K562 (cell line): Measurements from ENCODE around the gene ACOX2. TPM values are rescaled to one million over a fixed set of nuclear protein-coding genes. Genes with fewer than 3 reads are reported as not detected.

ENCODE experiments used
- ATAC-seq: fragments of 200-7000 bp; cut with Tn5 transposase; 3 replicates; pipeline ENCODE4 v1.9.1; 2020; ENCODE audit warnings: moderate library complexity
- BruUV-seq: library from RNA; stranded (reverse); fragments of 400-500 nt; replicated peaks from 2 replicates; lab custom pipeline; 2021; lab: Mats Ljungman, UMichigan
- CTCF ChIA-PET: fragments of 300-600 bp; formaldehyde crosslinking; extraction: SDS; loops from one replicate; lab custom pipeline; 2021; ENCODE audit warnings: low intra/inter-chr PET ratio; lab: Yijun Ruan, JAX
- POLR2A ChIA-PET: fragments of 300-600, 350-650 bp; sonication (Branson Sonifier 250); formaldehyde crosslinking; extraction: SDS; loops from one replicate; lab custom pipeline; 2021; ENCODE audit warnings: antibody characterized with exemption, inconsistent platforms; lab: Yijun Ruan, JAX
- DNase-seq, 4 experiments: peaks; one replicate each; pipeline versions ENCODE4 v3.0.0 to v3.0.0-alpha.2; 2011 to 2018; ENCODE audit warnings: low spot score in 3 of 4, mixed read lengths in 3 of 4; ENCODE audit errors: extremely low read depth in 1 of 4
- FAIRE-seq: peaks from 2 replicates; lab custom pipeline; 2011; peaks lifted over from hg19 to GRCh38; lab: Jason Lieb, UNC
- H2AFZ ChIP-seq: 2 replicates; pipeline ENCODE4 v1.6.0; 2011; ENCODE audit warnings: low read depth, low read length, control low read depth, inconsistent platforms
- H3K27ac ChIP-seq: fragments of 200-600 bp; 3 replicates; pipeline ENCODE4 v1.8.0; 2011; ENCODE audit warnings: low read depth, mild to moderate bottlenecking, control low read depth, inconsistent platforms, low read length, moderate library complexity, mixed read lengths; ENCODE audit errors: extremely low read depth
- H3K27me3 ChIP-seq, 2 experiments: fragments of 300-600 bp in 1 of 2; 2 replicates in 1 of 2; 3 replicates in 1 of 2; pipeline versions ENCODE4 v1.6.0 to v1.8.0; 2011; ENCODE audit warnings: inconsistent platforms in 2 of 2, low read length in 2 of 2, mild to moderate bottlenecking in 1 of 2, mixed read lengths in 1 of 2, moderate library complexity in 1 of 2; ENCODE audit not compliant: control insufficient read depth in 2 of 2, insufficient read depth in 2 of 2
- H3K36me3 ChIP-seq: fragments of 300-600 bp; 3 replicates; pipeline ENCODE4 v1.8.0; 2011; ENCODE audit warnings: mild to moderate bottlenecking, low read length, inconsistent platforms; ENCODE audit not compliant: control insufficient read depth, insufficient read depth
- H3K4me1 ChIP-seq, 2 experiments: fragments of 200-600 bp in 1 of 2; replicated peaks in 1 of 2; 2 replicates in 1 of 2; 3 replicates in 1 of 2; pipeline versions ENCODE4 v1.5.1 to v1.8.0; 2011; ENCODE audit warnings: inconsistent platforms in 2 of 2, low read length in 2 of 2, mild to moderate bottlenecking in 1 of 2, mixed read lengths in 1 of 2, moderate library complexity in 1 of 2; ENCODE audit not compliant: control insufficient read depth in 2 of 2, insufficient read depth in 2 of 2
- H3K4me2 ChIP-seq: 2 replicates; pipeline ENCODE4 v1.6.1; 2011; ENCODE audit warnings: low read length, control low read depth, inconsistent platforms, mixed read lengths; ENCODE audit not compliant: insufficient read depth
- H3K4me3 ChIP-seq: fragments of 200-600 bp; sonication (generic), shearing (Covaris generic); 2 replicates; pipeline ENCODE4 v1.5.1; 2016; ENCODE audit warnings: control low read depth, inconsistent platforms
- H3K79me2 ChIP-seq: fragments of 200-600 bp; 3 replicates; pipeline ENCODE4 v1.8.0; 2011; ENCODE audit warnings: low read length, inconsistent platforms; ENCODE audit not compliant: control insufficient read depth, insufficient read depth
- H3K9ac ChIP-seq, 2 experiments: 2 replicates each; pipeline versions ENCODE4 v1.6.0 to v1.6.1; 2011; ENCODE audit warnings: low read depth in 2 of 2, low read length in 2 of 2, control low read depth in 1 of 2, inconsistent platforms in 1 of 2, mild to moderate bottlenecking in 1 of 2, mixed read lengths in 1 of 2; ENCODE audit not compliant: insufficient read depth in 1 of 2
- H3K9me1 ChIP-seq: one replicate; pipeline ENCODE4 v1.6.0; 2011; ENCODE audit warnings: inconsistent platforms, mild to moderate bottlenecking, low read length, moderate library complexity; ENCODE audit not compliant: control insufficient read depth, insufficient read depth
- H3K9me3 ChIP-seq: replicated peaks from 2 replicates; pipeline ENCODE4 v1.5.1; 2011; ENCODE audit warnings: low read depth, low read length, inconsistent platforms; ENCODE audit not compliant: control insufficient read depth, insufficient read depth
- H4K20me1 ChIP-seq: replicated peaks from 2 replicates; pipeline ENCODE4 v1.6.1; 2011; ENCODE audit warnings: low read length, inconsistent platforms, mixed read lengths; ENCODE audit not compliant: control insufficient read depth, insufficient read depth
- YY1 ChIP-seq, 3 experiments: IDR thresholded peaks; 2 replicates each; pipeline ENCODE4 v1.6.1; 2011; ENCODE audit warnings: low read length in 2 of 3, mild to moderate bottlenecking in 2 of 3, moderate library complexity in 2 of 3, borderline replicate concordance in 1 of 3, control low read depth in 1 of 3, low read depth in 1 of 3; ENCODE audit not compliant: insufficient read depth in 3 of 3, insufficient replicate concordance in 2 of 3, control insufficient read depth in 1 of 3, insufficient read length in 1 of 3; ENCODE audit errors: extremely low read depth in 1 of 3
- ZNF79 ChIP-seq: fragments of 250-450 bp; sonication (Bioruptor Pico); IDR thresholded peaks from 2 replicates; pipeline ENCODE4 v1.4.0; 2020; ENCODE audit warnings: low read depth, mild to moderate bottlenecking, moderate library complexity
- WGBS: fragments of 100-300 bp; shearing (Covaris generic); methylation state at CpG from one replicate; pipeline ENCODE4 v1.1.6; 2016; ENCODE audit warnings: low coverage, mixed read lengths; ENCODE audit not compliant: insufficient coverage; ENCODE audit errors: missing lambda C conversion rate; 5-methylcytosine and 5-hydroxymethylcytosine counted together
- in situ Hi-C: fragments of 300-500 bp; cut with MboI; formaldehyde crosslinking; loops from 4 replicates; pipeline ENCODE4 v1.15.0; 2018; ENCODE audit warnings: inconsistent platforms, mixed read lengths
- intact Hi-C: fragments of 100-400 bp; cut with micrococcal nuclease; formaldehyde crosslinking; loops from 2 replicates; pipeline ENCODE4 v1.14.2; 2022
- polyA plus RNA-seq, 8 experiments: library from polyadenylated mRNA; depleted of rRNA in 4 of 8; stranded (reverse) in 5 of 8; unstranded in 3 of 8; fragments of >200 nt; fragmentation: Nextera tagmentation in 2 of 8; fragmentation: Illumina TruSeq in 1 of 8; extraction: Ambion mirVana in 2 of 8; extraction: Trizol in 1 of 8; gene quantifications; 2 replicates each; pipeline versions ENCODE4 v1.2.1 to v1.2.3, GENCODE V29; 2011 to 2014; ENCODE audit warnings: inconsistent platforms in 1 of 8, missing spikeins in 1 of 8
- total RNA-seq, 7 experiments: library from RNA; depleted of rRNA in 6 of 7; stranded (reverse); fragments of >200 nt in 6 of 7; fragmentation: Illumina TruSeq in 2 of 7; extraction: Trizol in 2 of 7; gene quantifications; 2 replicates each; pipeline versions ENCODE4 v1.2.1 to v1.2.3, GENCODE V29; 2011 to 2021; ENCODE audit warnings: low replicate concordance in 1 of 7

Gene ACOX2
- total and polyA plus RNA-seq, 9 of the 15 experiments (the other 6 are each of a cell fraction or from before 2014, with no cell fraction given): 0.15 TPM; not detected in 8

- H4K20me1 ChIP-seq: no peaks in the 10 kb centered on the region; the same call in 1 of the 2 replicates
Measured at GRCh38 chr3:58534592-58535494, 2.1 kb downstream of the ACOX2 start.

More at GRCh38 chr3:58534592-58535494, 2.1 kb downstream of the ACOX2 start:
- WGBS: 1% methylated on average over 9 of the region's 9 CpGs
- FAIRE-seq: no peak
- POLR2A ChIA-PET: interaction anchor here (1.3 to 1.5 kb wide), 3 partner anchors 10 to 228 kb away, joined by 3 read pairs; partner anchors contain the start of gene HTD2
- Histone ChIP-seq H3K27ac (no peak overlapping the region), H3K79me2 (no peaks in the 10 kb centered on the region), H2AFZ (no peak overlapping the region), H3K9me3 (no peaks in the 10 kb centered on the region), H3K9me1 (no peaks in the 10 kb centered on the region), H3K9ac (no peak overlapping the region; a peak in 1 of 4 replicates), H3K36me3 (no peaks in the 10 kb centered on the region), H3K4me3 (no peak overlapping the region), H3K4me1 (peaks cover 7 to 13% of the 10 kb centered on the region in 2 experiments; a peak in 3 of 5 replicates), H3K4me2 (no peak overlapping the region), H3K27me3 (no peaks in the 10 kb centered on the region; a peak in 2 of 5 replicates)
- no peak for ATAC-seq
- TF ChIP-seq YY1 (IDR thresholded peaks at IDR 0.05; ENCODE audit: borderline replicate concordance in 1 of 3, control insufficient read depth in 1 of 3, extremely low read depth in 1 of 3, insufficient read depth in 3 of 3, insufficient read length in 1 of 3, insufficient replicate concordance in 2 of 3, low read depth in 1 of 3, low read length in 2 of 3) (no peak), ZNF79 (peak; percentile 71)
- no peak for DNase-seq
- CTCF ChIA-PET: interaction anchor here (0.6 kb wide), 1 partner anchor 83 kb away, joined by 4 read pairs; no protein-coding TSS in a partner anchor
- in situ Hi-C loops (loop anchor here (5.0 to 10.0 kb wide), 3 partner anchors 108 to 350 kb away; no protein-coding TSS in a partner anchor), intact Hi-C loops (loop anchor here (5.0 kb wide), 2 partner anchors 213 to 348 kb away; no protein-coding TSS in a partner anchor)
- no TSS peak for BruUV-seq
